IMR-90 (cell line): ENCODE measurements around the gene GNAO1. TPM values are rescaled to one million over a fixed set of nuclear protein-coding genes. Genes with fewer than 3 reads are reported as not detected.

Experiments
- ATAC-seq: fragments of 200-7000 bp; cut with Tn5 transposase; 2 replicates; pipeline ENCODE4 v1.9.1; 2020; ENCODE audit warnings: low read depth, mild to moderate bottlenecking, moderate library complexity
- BruUV-seq: library from RNA; stranded (reverse); fragments of 400-500 nt; replicated peaks from 2 replicates; lab custom pipeline; 2021; lab: Mats Ljungman, UMichigan
- CTCF ChIA-PET: fragments of 300-600 bp; formaldehyde crosslinking; extraction: SDS; loops from one replicate; lab custom pipeline; 2021; ENCODE audit warnings: antibody characterized with exemption; lab: Yijun Ruan, JAX
- POLR2A ChIA-PET: fragments of 300-600 bp; sonication (Branson Sonifier 250); formaldehyde crosslinking; loops from one replicate; lab custom pipeline; 2022; ENCODE audit warnings: antibody characterized with exemption; ENCODE audit not compliant: unreplicated experiment; lab: Charles Lee
- DNase-seq: peaks from one replicate; pipeline ENCODE4 v3.0.0; 2013
- H2AFZ ChIP-seq: replicated peaks from 2 replicates; pipeline ENCODE3; 2013; ENCODE audit warnings: low read length, mild to moderate bottlenecking; ENCODE audit not compliant: poor library complexity
- H2AK5ac ChIP-seq: 2 replicates; pipeline ENCODE4 v1.6.1; 2013; ENCODE audit warnings: low read depth, low read length, inconsistent platforms
- H2AK9ac ChIP-seq: replicated peaks from 2 replicates; pipeline ENCODE3; 2013; ENCODE audit warnings: mild to moderate bottlenecking, low read depth, low read length, moderate library complexity; ENCODE audit not compliant: poor library complexity
- H2BK120ac ChIP-seq: 2 replicates; pipeline ENCODE4 v1.6.1; 2013; ENCODE audit warnings: low read depth, low read length, inconsistent platforms
- H2BK15ac ChIP-seq: 3 replicates; pipeline ENCODE4 v1.6.1; 2013; ENCODE audit warnings: low read depth, low read length, inconsistent platforms
- H2BK20ac ChIP-seq: 2 replicates; pipeline ENCODE4 v1.6.1; 2013; ENCODE audit warnings: low read depth, mild to moderate bottlenecking, inconsistent platforms, low read length, moderate library complexity
- H2BK5ac ChIP-seq: 2 replicates; pipeline ENCODE4 v1.6.1; 2013; ENCODE audit warnings: mild to moderate bottlenecking, low read depth, low read length, inconsistent platforms; ENCODE audit not compliant: poor library complexity, severe bottlenecking
- H3K14ac ChIP-seq: replicated peaks from 2 replicates; pipeline ENCODE4 v1.6.1; 2013; ENCODE audit warnings: low read depth, low read length, inconsistent platforms
- H3K18ac ChIP-seq: 2 replicates; pipeline ENCODE4 v1.6.1; 2013; ENCODE audit warnings: low read depth, low read length, control low read depth
- H3K23ac ChIP-seq: 2 replicates; pipeline ENCODE4 v1.6.1; 2013; ENCODE audit warnings: low read depth, low read length, inconsistent platforms
- H3K27ac ChIP-seq: 2 replicates; pipeline ENCODE4 v1.5.1; 2013; ENCODE audit warnings: mild to moderate bottlenecking, control low read depth, low read length; ENCODE audit not compliant: insufficient read depth
- H3K27me3 ChIP-seq: 2 replicates; pipeline ENCODE4 v1.6.1; 2013; ENCODE audit warnings: low read length; ENCODE audit not compliant: control insufficient read depth, insufficient read depth
- H3K36me3 ChIP-seq: 2 replicates; pipeline ENCODE4 v1.6.1; 2013; ENCODE audit warnings: low read length, mixed read lengths; ENCODE audit not compliant: control insufficient read depth, insufficient read depth
- H3K4ac ChIP-seq: 2 replicates; pipeline ENCODE4 v1.6.1; 2013; ENCODE audit warnings: low read depth, low read length, inconsistent platforms
- H3K4me1 ChIP-seq: 2 replicates; pipeline ENCODE4 v1.6.1; 2013; ENCODE audit warnings: low read length, mixed read lengths; ENCODE audit not compliant: control insufficient read depth, insufficient read depth
- H3K4me2 ChIP-seq: 2 replicates; pipeline ENCODE4 v1.6.1; 2013; ENCODE audit warnings: low read depth, mild to moderate bottlenecking, control low read depth, low read length, moderate library complexity
- H3K4me3 ChIP-seq: 2 replicates; pipeline ENCODE4 v1.5.1; 2013; ENCODE audit warnings: low read depth, mild to moderate bottlenecking, control low read depth, low read length, moderate library complexity; ENCODE audit not compliant: insufficient read depth
- H3K56ac ChIP-seq: 2 replicates; pipeline ENCODE4 v1.6.1; 2013; ENCODE audit warnings: low read length, inconsistent platforms; ENCODE audit not compliant: insufficient read depth; ENCODE audit errors: extremely low read depth
- H3K79me1 ChIP-seq, 2 experiments: 2 replicates each; pipeline ENCODE4 v1.6.1; 2013; ENCODE audit warnings: low read length in 2 of 2, inconsistent platforms in 1 of 2, low read depth in 1 of 2
- H3K9ac ChIP-seq: 2 replicates; pipeline ENCODE4 v1.6.1; 2013; ENCODE audit warnings: low read depth, low read length, control low read depth
- H3K9me1 ChIP-seq: 2 replicates; pipeline ENCODE4 v1.6.1; 2013; ENCODE audit warnings: low read length, inconsistent platforms; ENCODE audit not compliant: insufficient read depth
- H3K9me3 ChIP-seq: 2 replicates; pipeline ENCODE4 v1.6.1; 2013; ENCODE audit warnings: low read length; ENCODE audit not compliant: control insufficient read depth, insufficient read depth
- H4K20me1 ChIP-seq: 2 replicates; pipeline ENCODE4 v1.6.1; 2013; ENCODE audit warnings: low read length, inconsistent platforms; ENCODE audit not compliant: insufficient read depth
- H4K5ac ChIP-seq: 2 replicates; pipeline ENCODE4 v1.6.1; 2013; ENCODE audit warnings: mild to moderate bottlenecking, low read depth, low read length, control low read depth
- H4K8ac ChIP-seq, 2 experiments: 2 replicates each; pipeline ENCODE4 v1.6.1; 2013; ENCODE audit warnings: low read depth in 2 of 2, low read length in 2 of 2, control low read depth in 1 of 2, inconsistent platforms in 1 of 2
- H4K91ac ChIP-seq: 2 replicates; pipeline ENCODE4 v1.6.1; 2013; ENCODE audit warnings: low read depth, low read length, inconsistent platforms; ENCODE audit not compliant: insufficient read depth
- CEBPB ChIP-seq: IDR thresholded peaks from 2 replicates; pipeline ENCODE4 v1.6.1; 2012; ENCODE audit warnings: low read depth, low read length, improper control_type of control experiment
- CHD1 ChIP-seq: IDR thresholded peaks from 2 replicates; pipeline ENCODE4 v1.6.1; 2012; ENCODE audit warnings: low read depth, low read length, improper control_type of control experiment
- CTCF ChIP-seq: conservative IDR thresholded peaks from 2 replicates; pipeline ENCODE4 v1.5.1; 2012; ENCODE audit warnings: mild to moderate bottlenecking, low read depth, low read length, improper control_type of control experiment
- ELK1 ChIP-seq: fragments of 150-350 bp; IDR thresholded peaks from 2 replicates; pipeline ENCODE4 v1.6.1; 2016; ENCODE audit warnings: low read depth, mild to moderate bottlenecking, low read length, moderate library complexity, borderline replicate concordance
- FOS ChIP-seq: fragments of 150-350 bp; IDR thresholded peaks from 2 replicates; pipeline ENCODE4 v1.6.1; 2016; ENCODE audit warnings: low read depth, low read length
- MAZ ChIP-seq: IDR thresholded peaks from 2 replicates; pipeline ENCODE4 v1.6.1; 2012; ENCODE audit warnings: low read depth, mild to moderate bottlenecking, low read length, improper control_type of control experiment, moderate library complexity, borderline replicate concordance
- MXI1 ChIP-seq: IDR thresholded peaks from 2 replicates; pipeline ENCODE4 v1.6.1; 2012; ENCODE audit warnings: low read depth, mild to moderate bottlenecking, low read length, moderate library complexity, borderline replicate concordance
- NFE2L2 ChIP-seq: fragments of 150-350 bp; IDR thresholded peaks from 2 replicates; pipeline ENCODE4 v1.6.1; 2016; ENCODE audit warnings: low read depth, mild to moderate bottlenecking, low read length
- POLR2A ChIP-seq: IDR thresholded peaks from 2 replicates; pipeline ENCODE4 v1.6.1; 2012; ENCODE audit warnings: mild to moderate bottlenecking, low read depth, low read length
- RCOR1 ChIP-seq: IDR thresholded peaks from 2 replicates; pipeline ENCODE4 v1.6.1; 2012; ENCODE audit warnings: mild to moderate bottlenecking, low read length, improper control_type of control experiment; ENCODE audit not compliant: insufficient replicate concordance
- RFX5 ChIP-seq: IDR thresholded peaks from 2 replicates; pipeline ENCODE4 v1.8.0; 2012; ENCODE audit warnings: low read depth, mild to moderate bottlenecking, low read length, moderate library complexity
- SMC3 ChIP-seq: fragments of 150-350 bp; IDR thresholded peaks from 2 replicates; pipeline ENCODE4 v1.6.1; 2016; ENCODE audit warnings: low read depth, mild to moderate bottlenecking, antibody characterized with exemption, low read length, moderate library complexity
- USF2 ChIP-seq: fragments of 150-350 bp; IDR thresholded peaks from 2 replicates; pipeline ENCODE4 v1.6.1; 2017; ENCODE audit warnings: mild to moderate bottlenecking, antibody characterized with exemption, low read length, low read depth
- dilution Hi-C: fragments of 300-500 bp; cut with HindIII; formaldehyde crosslinking; loops from one replicate; pipeline ENCODE4 v1.14.3; 2018; ENCODE audit warnings: low sequenced_read_pairs; ENCODE audit not compliant: unreplicated experiment
- in situ Hi-C: fragments of 300-500 bp; cut with MboI; formaldehyde crosslinking; loops from 3 replicates; pipeline ENCODE4 v1.14.3; 2019; ENCODE audit warnings: low sequenced_read_pairs, inconsistent platforms, mixed read lengths
- intact Hi-C: fragments of 100-400 bp; cut with micrococcal nuclease; formaldehyde crosslinking; loops from 2 replicates; pipeline ENCODE4 v1.10.0; 2022
- polyA plus RNA-seq, 3 experiments: library from polyadenylated mRNA; depleted of rRNA; stranded (reverse); fragments of >200 nt; gene quantifications; 2 replicates each; pipeline ENCODE4 v1.2.3, GENCODE V29; 2012; ENCODE audit warnings: low replicate concordance in 1 of 3
- total RNA-seq: library from RNA; depleted of rRNA; stranded (reverse); fragments of >200 nt; gene quantifications from 2 replicates; pipeline ENCODE4 v1.2.3, GENCODE V29; 2012

Gene GNAO1
- total and polyA plus RNA-seq, 2 of the 4 experiments (the other 2 are of a cell fraction): under 0.01 to 0.07 TPM

- Histone ChIP-seq H4K20me1 (no peaks in the 10 kb centered on the region), H3K23ac (no peak overlapping the region), H4K91ac (no peak overlapping the region), H2BK120ac (no peak overlapping the region), H3K9ac (no peak overlapping the region), H3K4me2 (no peak overlapping the region), H3K79me1 (no peaks in the 10 kb centered on the region), H3K4ac (no peak overlapping the region), H2BK15ac (no peak overlapping the region), H3K14ac (no peak overlapping the region), H2AK5ac (no peak overlapping the region), H4K8ac (no peak overlapping the region), H3K4me1 (no peaks in the 10 kb centered on the region), H3K36me3 (no peaks in the 10 kb centered on the region), H2BK20ac (no peak overlapping the region), H3K4me3 (no peak overlapping the region), H2BK5ac (no peak overlapping the region), H3K9me3 (no peaks in the 10 kb centered on the region), H3K56ac (no peak overlapping the region), H2AK9ac (no peak overlapping the region), H3K27ac (no peak overlapping the region), H3K27me3 (peaks cover 7% of the 10 kb centered on the region), H3K9me1 (no peaks in the 10 kb centered on the region), H4K5ac (no peak overlapping the region), H3K18ac (no peak overlapping the region), H2AFZ (no peak overlapping the region)
- no TSS peak for BruUV-seq
- no peak for ATAC-seq
- intact Hi-C loops (no loop called here), dilution Hi-C loops (no loop called here), in situ Hi-C loops (no loop called here)
- POLR2A ChIA-PET: no interaction called here
- TF ChIP-seq ELK1: no peak
- no peak for TF ChIP-seq SMC3
- TF ChIP-seq NFE2L2: no peak
- no peak for TF ChIP-seq CHD1
- no peak for TF ChIP-seq CTCF
- TF ChIP-seq MAZ: no peak
- no peak for TF ChIP-seq POLR2A
- TF ChIP-seq RCOR1: no peak
- no peak for TF ChIP-seq MXI1
- TF ChIP-seq USF2: no peak
- no peak for TF ChIP-seq RFX5
- TF ChIP-seq CEBPB: no peak
- TF ChIP-seq FOS: no peak
- CTCF ChIA-PET: no interaction called here
- no peak for DNase-seq
Observed at GRCh38 chr16:56202036-56202435, 10.7 kb downstream of the GNAO1 start.
